ENCODE results near the gene SPRR1B.
A peak's percentile ranks its signal among the peaks of the same experiment; 100 is the strongest.
"Not testable (repeated sequence)": the region's sequence is repeated elsewhere in the genome, so short reads cannot be mapped to it uniquely, and the experiment has no call there.

SPRR1B gene

GRCh38 chr1:153030895-153031294 lies at the start of gene SPRR1B:
Gene SPRR1B (plus strand): TSS chr1:153031203. CDS start chr1:153032346, 1,143 bp downstream.
- DNase-seq (ENCODE audit: low spot score): no peak

GRCh38 chr1:152982076-152982475 lies 48.9 kb upstream of the SPRR1B start:
- no peak for DNase-seq (ENCODE audit: low spot score)

GRCh38 chr1:152983234-152983633 lies 47.8 kb upstream of the SPRR1B start:
- DNase-seq (ENCODE audit: low spot score): no peak

GRCh38 chr1:152983743-152984142 lies 47.3 kb upstream of the SPRR1B start, which contains the start of gene SPRR1A:
Gene SPRR1A (plus strand): TSS chr1:152984081. CDS start chr1:152985231, 1,150 bp downstream.
- no peak for DNase-seq (ENCODE audit: low spot score)

GRCh38 chr1:152986578-152986977 lies 44.4 kb upstream of the SPRR1B start:
- no peak for DNase-seq (ENCODE audit: low spot score)

- no peak for DNase-seq (ENCODE audit: low spot score)
Observed at GRCh38 chr1:152993186-152993585, 37.8 kb upstream of the SPRR1B start.

GRCh38 chr1:152995842-152996241 lies 35.2 kb upstream of the SPRR1B start:
- no peak for DNase-seq (ENCODE audit: low spot score)

- DNase-seq (ENCODE audit: low spot score): no peak
Observed at GRCh38 chr1:152996633-152997400, 34.2 kb upstream of the SPRR1B start.

- DNase-seq (ENCODE audit: low spot score): no peak
Observed at GRCh38 chr1:152997901-152998300, 33.1 kb upstream of the SPRR1B start.

GRCh38 chr1:152998476-152998875 lies 32.5 kb upstream of the SPRR1B start:
- DNase-seq (ENCODE audit: low spot score): no peak

- DNase-seq (ENCODE audit: low spot score): no peak
Observed at GRCh38 chr1:152999818-153000217, 31.2 kb upstream of the SPRR1B start.

GRCh38 chr1:153000294-153000693 lies 30.7 kb upstream of the SPRR1B start:
- DNase-seq (ENCODE audit: low spot score): no peak

- peak; percentile 25 for DNase-seq (ENCODE audit: low spot score)
Observed at GRCh38 chr1:153001382-153001781, 29.6 kb upstream of the SPRR1B start, which contains the start of gene SPRR3. Gene SPRR3 (plus strand): TSS chr1:153001749. CDS start chr1:153003021, 1,272 bp downstream.

GRCh38 chr1:153011235-153011758 lies 19.7 kb upstream of the SPRR1B start:
- not testable (repeated sequence) for DNase-seq (ENCODE audit: low spot score)

- not testable (repeated sequence) for DNase-seq (ENCODE audit: low spot score)
Observed at GRCh38 chr1:153021829-153022228, 9.2 kb upstream of the SPRR1B start.

- DNase-seq (ENCODE audit: low spot score): not testable (repeated sequence)
Observed at GRCh38 chr1:153022340-153022739, 8.7 kb upstream of the SPRR1B start.

- no peak for DNase-seq (ENCODE audit: low spot score)
Observed at GRCh38 chr1:153023109-153023508, 7.9 kb upstream of the SPRR1B start.

- DNase-seq (ENCODE audit: low spot score): no peak
Observed at GRCh38 chr1:153024413-153024812, 6.6 kb upstream of the SPRR1B start.

- DNase-seq (ENCODE audit: low spot score): no peak
Observed at GRCh38 chr1:153025797-153026196, 5.2 kb upstream of the SPRR1B start.

- no peak for DNase-seq (ENCODE audit: low spot score)
Observed at GRCh38 chr1:153028766-153029165, 2.2 kb upstream of the SPRR1B start.

GRCh38 chr1:153032073-153032472 lies 1.1 kb downstream of the SPRR1B start:
- DNase-seq (ENCODE audit: low spot score): no peak

GRCh38 chr1:153032677-153033308 lies 1.8 kb downstream of the SPRR1B start:
- DNase-seq (ENCODE audit: low spot score): peak; percentile 69

- no peak for DNase-seq (ENCODE audit: low spot score)
Observed at GRCh38 chr1:153035211-153035610, 4.2 kb downstream of the SPRR1B start.

Measured in SW480 (cell line).